ENCODE data around the gene STARD13. TPM values are rescaled to one million over a fixed set of nuclear protein-coding genes. Genes with fewer than 3 reads are reported as not detected.

Gene STARD13
- polyA plus RNA-seq, 1 experiment = 21.2 TPM

- CTCF ChIA-PET = no interaction called here
- no peaks in the 10 kb centered on the region for H3K36me3 ChIP-seq (ENCODE audit: control insufficient read depth, insufficient read depth, low read length)
- POLR2A ChIA-PET = no interaction called here
- 0 out of 2 replicates have a peak, but pooled peaks cover 1% of the 10 kb centered on the region for H3K27me3 ChIP-seq (ENCODE audit: control insufficient read depth, insufficient read depth, low read length)
- no peak for DNase-seq (ENCODE audit: low read depth)
- no peak for TF ChIP-seq CTCF (IDR thresholded peaks at IDR 0.05; ENCODE audit: insufficient read depth, low read depth, low read length)
- H3K4me3 ChIP-seq (ENCODE audit: low read depth, low read length) = no peak overlapping the region
Measured at GRCh38 chr13:33090755-33091414, 194.7 kb downstream of the STARD13 start.

GRCh38 chr13:33089311-33089710 lies 196.2 kb downstream of the STARD13 start:
- DNase-seq (ENCODE audit: low read depth) = no peak
- ChIA-PET POLR2A (no interaction called here), CTCF (no interaction called here)
- H3K36me3 ChIP-seq (ENCODE audit: control insufficient read depth, insufficient read depth, low read length) = no peaks in the 10 kb centered on the region
- peaks cover 1% of the 10 kb centered on the region; the same call in 1 of the 2 replicates for H3K27me3 ChIP-seq (ENCODE audit: control insufficient read depth, insufficient read depth, low read length)
- TF ChIP-seq CTCF (IDR thresholded peaks at IDR 0.05; ENCODE audit: insufficient read depth, low read depth, low read length) = no peak
- H3K4me3 ChIP-seq (ENCODE audit: low read depth, low read length) = no peak overlapping the region

GRCh38 chr13:33087790-33088189 lies 197.8 kb downstream of the STARD13 start:
- no peak for TF ChIP-seq CTCF (IDR thresholded peaks at IDR 0.05; ENCODE audit: insufficient read depth, low read depth, low read length)
- Histone ChIP-seq H3K27me3 (ENCODE audit: control insufficient read depth, insufficient read depth, low read length) (peaks cover 1% of the 10 kb centered on the region; the same call in 1 of the 2 replicates), H3K4me3 (ENCODE audit: low read depth, low read length) (no peak overlapping the region), H3K36me3 (ENCODE audit: control insufficient read depth, insufficient read depth, low read length) (no peaks in the 10 kb centered on the region)
- no peak for DNase-seq (ENCODE audit: low read depth)
- POLR2A ChIA-PET = no interaction called here
- CTCF ChIA-PET = interaction anchor here (0.6 kb wide), 1 partner anchor 456 kb away, joined by 4 read pairs; no protein-coding TSS in a partner anchor

- H3K27me3 ChIP-seq (ENCODE audit: control insufficient read depth, insufficient read depth, low read length) = peaks cover 1% of the 10 kb centered on the region; the same call in 1 of the 2 replicates
- no peaks in the 10 kb centered on the region for H3K36me3 ChIP-seq (ENCODE audit: control insufficient read depth, insufficient read depth, low read length)
- no peak overlapping the region for H3K4me3 ChIP-seq (ENCODE audit: low read depth, low read length)
- POLR2A ChIA-PET = no interaction called here
- no peak for TF ChIP-seq CTCF (IDR thresholded peaks at IDR 0.05; ENCODE audit: insufficient read depth, low read depth, low read length)
- CTCF ChIA-PET = interaction anchor here (0.6 kb wide), 1 partner anchor 455 kb away, joined by 4 read pairs; no protein-coding TSS in a partner anchor
- no peak for DNase-seq (ENCODE audit: low read depth)
Measured at GRCh38 chr13:33087091-33087490, 198.5 kb downstream of the STARD13 start.

GRCh38 chr13:33083054-33083453 lies 202.5 kb downstream of the STARD13 start:
- no peak overlapping the region for H3K4me3 ChIP-seq (ENCODE audit: low read depth, low read length)
- no peak for DNase-seq (ENCODE audit: low read depth)
- no peaks in the 10 kb centered on the region for H3K36me3 ChIP-seq (ENCODE audit: control insufficient read depth, insufficient read depth, low read length)
- ChIA-PET CTCF (no interaction called here), POLR2A (no interaction called here)
- TF ChIP-seq CTCF (IDR thresholded peaks at IDR 0.05; ENCODE audit: insufficient read depth, low read depth, low read length) = no peak
- peaks cover 4% of the 10 kb centered on the region; the same call in 1 of the 2 replicates for H3K27me3 ChIP-seq (ENCODE audit: control insufficient read depth, insufficient read depth, low read length)

All from BJ (cell line).